Activated T-cell treated with anti-CD3 and anti-CD28 coated beads, Interleukin-2, amount 50 U/mL, for 1 hour (primary cell): ENCODE measurements around the gene JUND.

Experiments
- DNase-seq: peaks from one replicate; pipeline ENCODE4 v3.0.0-alpha.2; 2020

The JUND gene

GRCh38 chr19:18308051-18308947, 26.9 kb upstream of the JUND start:
- no peak for DNase-seq

DNA sequence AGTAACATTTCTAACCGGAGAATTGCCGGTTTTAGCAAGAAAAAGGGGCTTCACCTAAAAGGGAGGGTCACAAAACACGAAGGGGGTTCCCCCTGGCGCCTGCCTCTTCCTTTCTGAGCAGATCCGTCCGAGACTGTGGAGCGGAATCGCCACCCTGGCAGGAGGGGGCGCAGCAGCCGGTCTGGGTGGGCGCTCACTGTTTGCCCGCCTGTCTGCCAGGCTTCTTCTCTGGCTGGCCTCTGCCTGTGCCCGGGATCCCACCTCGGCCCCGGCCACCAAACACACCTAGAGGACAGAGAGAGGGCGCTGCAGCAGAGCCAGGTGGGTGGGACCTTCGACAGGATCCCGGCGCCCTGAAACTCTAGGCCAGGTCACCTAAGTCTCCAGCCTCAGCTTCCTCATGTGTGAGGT, 25.9 kb upstream of the JUND start:
- DNase-seq = no peak

DNA sequence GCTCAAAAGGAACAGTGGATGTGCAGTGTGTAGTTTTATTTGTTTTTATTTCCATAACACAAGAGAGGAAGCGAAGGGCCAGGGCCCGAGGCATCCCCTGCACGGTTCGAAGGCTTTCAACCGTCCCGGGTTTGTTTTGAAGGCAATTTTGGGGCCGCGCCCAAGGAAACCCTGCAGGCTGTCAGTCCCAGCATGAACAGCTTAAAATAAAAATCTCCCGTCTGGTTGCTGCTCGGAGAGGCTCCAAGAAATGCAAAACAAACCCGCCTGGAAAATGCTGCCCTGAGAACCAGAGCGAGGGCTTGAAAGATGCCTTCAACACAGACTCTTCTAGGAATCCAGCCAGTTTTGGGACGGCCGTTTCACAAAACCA, 25.5 kb upstream of the JUND start:
- DNase-seq = peak; percentile 42

DNA sequence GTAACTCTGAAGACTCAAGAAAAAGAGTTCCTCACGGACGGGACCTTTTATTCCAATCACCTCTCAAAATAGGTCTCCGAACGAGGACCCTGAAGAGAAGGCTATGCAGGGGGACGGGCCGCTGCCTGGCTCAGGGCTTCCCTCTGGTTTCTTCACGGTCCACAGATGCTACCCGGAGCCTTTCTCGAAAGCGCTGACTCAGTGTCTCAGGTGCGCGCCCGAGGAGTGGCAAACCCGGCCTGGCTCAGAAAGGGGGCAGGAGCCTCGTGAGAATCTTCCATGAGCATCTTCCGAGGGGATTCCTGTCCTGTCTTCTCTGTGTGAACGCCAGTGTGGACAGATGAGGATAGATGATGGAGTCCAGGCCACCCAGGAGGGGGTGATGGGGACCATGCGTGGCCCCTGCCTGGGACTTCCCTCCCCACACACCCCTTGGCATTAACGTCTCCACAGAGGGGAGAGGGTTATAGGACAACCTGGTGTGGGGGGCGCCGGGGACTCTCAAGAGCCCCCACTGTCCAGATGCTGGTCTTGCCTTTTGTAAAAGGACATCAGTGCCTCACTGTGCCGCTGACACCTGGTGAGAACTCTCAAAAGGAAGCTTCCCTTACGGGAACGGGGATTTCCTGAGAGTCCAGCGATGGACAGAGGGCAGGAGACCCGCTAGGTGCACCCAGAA, 24.9 kb upstream of the JUND start:
- DNase-seq = no peak

DNA sequence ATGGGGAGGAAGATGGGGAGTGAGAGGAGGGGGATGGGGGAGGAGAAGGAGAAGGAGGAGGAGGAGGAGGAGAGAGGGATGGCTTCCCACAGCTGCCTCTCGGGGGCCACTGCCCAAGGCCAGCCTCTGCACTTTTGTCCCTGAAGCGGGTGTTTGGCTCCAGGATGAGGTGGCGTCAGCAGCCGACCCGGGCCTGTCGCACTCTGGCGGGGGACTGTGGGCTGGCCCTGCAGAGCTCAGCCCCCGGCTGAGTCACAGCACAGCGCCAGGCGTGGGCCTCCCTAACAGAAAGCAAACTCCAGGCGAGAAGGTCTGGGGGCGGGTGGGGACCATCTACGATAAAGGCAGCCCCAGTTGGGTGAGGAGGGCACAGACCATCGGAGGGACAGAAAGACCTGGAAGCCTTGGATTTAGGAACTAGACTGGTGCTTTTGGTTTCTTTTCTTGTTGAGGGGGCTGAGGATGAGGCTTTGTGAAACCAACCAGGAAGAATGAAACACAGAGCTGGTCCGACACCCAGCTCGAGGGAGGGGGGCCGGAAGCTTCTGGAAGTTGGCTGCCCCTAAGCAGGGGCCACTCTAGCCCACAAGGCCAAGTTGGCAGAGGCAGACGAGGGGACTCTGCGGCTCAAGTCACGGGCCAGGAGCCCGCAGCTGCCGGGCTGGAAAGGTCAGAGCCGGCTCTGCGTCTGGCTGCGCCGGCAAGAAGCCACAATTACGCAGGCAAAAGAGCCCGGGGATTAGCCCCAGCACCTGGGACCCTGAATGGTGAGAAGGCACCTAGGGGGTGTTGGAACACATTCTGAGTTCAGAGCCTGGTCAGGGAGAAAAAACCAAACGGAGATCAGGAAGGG, 23.3 kb upstream of the JUND start:
- DNase-seq = peak; percentile 86

GRCh38 chr19:18304208-18304457, 22.7 kb upstream of the JUND start:
- DNase-seq = peak; percentile 53

DNA sequence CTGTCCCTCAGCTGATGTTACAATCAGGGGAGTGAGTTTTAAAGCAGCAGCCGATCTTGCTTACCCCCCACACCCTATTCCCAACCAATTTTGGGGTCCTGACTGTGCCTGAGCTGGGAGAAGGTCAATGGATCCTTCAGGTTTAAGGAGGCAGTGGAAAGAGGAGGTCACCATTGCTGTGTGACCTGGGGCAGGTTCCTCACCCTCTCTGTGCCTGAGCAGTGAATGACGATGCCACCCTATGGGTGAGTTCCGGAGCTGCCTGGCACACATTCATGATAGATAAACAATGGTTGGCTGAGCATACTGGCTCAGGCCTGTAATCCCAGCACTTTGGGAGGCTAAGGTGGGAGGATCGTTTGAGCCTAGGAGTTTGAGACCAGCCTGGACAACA, 20.3 kb upstream of the JUND start:
- no peak for DNase-seq

- no peak for DNase-seq
Measured at GRCh38 chr19:18300930-18301717, 19.7 kb upstream of the JUND start.

DNA sequence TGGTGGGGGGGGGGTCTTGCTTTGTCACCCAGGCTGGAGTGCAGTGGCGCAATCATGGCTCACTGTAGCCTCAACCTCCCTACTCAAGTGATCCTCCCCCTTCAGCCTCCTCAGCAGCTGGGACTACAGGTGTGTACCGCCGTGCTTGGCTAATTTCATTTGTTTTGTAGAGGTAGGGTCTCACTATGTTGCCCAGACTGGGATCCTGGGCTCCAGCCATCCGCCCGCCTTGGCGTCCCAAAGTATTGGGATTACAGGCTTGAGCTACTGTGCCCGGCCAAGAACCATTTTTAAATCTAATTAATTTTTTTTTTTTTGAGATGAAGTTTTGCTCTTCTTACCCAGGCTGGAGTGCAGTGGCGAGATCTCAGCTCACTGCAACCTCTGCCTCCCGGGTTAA, 18.2 kb upstream of the JUND start:
- DNase-seq = no peak

GRCh38 chr19:18298601-18299000, 17.2 kb upstream of the JUND start:
- no peak for DNase-seq

- no peak for DNase-seq
Measured at GRCh38 chr19:18297308-18297707, 15.9 kb upstream of the JUND start.

GRCh38 chr19:18295034-18295451, 13.6 kb upstream of the JUND start:
- no peak for DNase-seq

DNA sequence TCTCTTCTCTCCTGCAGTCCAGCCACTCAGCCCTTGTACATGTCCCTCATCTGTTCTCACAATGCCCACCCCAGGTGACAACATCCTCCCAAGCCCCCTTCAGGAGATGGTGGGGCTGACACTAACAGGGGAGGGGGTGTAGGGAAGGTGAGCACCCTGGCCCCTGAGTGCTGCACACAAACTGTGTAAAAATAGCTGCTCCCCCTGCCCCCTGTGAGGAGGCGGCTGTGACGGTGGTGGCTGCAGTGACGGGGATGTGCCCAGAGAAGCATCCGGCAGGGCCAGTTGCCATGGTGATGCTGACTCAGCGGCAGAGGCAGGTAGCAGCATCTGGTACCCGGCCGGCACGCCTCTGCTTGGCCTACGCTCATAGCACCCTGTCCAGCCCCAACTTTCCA, 13.0 kb upstream of the JUND start:
- peak; percentile 91 for DNase-seq

GRCh38 chr19:18293642-18294466, 12.4 kb upstream of the JUND start:
- DNase-seq = no peak

- DNase-seq = peak; percentile 57
Measured at GRCh38 chr19:18292810-18293641, 11.6 kb upstream of the JUND start.

DNA sequence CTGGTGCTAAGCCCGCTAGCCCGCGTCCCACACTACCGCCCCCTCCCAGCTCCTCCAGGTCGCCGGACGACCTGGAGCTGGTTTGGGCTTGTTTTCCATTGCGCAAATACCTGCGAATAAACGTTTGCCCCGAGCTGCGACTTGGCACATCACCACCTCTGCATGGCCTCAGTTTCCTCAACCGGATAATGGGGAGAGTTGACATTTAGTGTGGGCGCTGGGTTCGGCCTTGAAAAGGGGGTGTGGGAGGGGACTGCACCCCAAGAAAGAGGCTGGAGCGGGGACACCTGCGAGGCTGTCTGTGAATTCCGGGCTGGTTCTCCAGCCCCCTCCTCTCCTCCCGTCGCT, 11.0 kb upstream of the JUND start:
- DNase-seq = no peak

GRCh38 chr19:18291590-18292461, 10.4 kb upstream of the JUND start:
- DNase-seq = peak; percentile 79

DNA sequence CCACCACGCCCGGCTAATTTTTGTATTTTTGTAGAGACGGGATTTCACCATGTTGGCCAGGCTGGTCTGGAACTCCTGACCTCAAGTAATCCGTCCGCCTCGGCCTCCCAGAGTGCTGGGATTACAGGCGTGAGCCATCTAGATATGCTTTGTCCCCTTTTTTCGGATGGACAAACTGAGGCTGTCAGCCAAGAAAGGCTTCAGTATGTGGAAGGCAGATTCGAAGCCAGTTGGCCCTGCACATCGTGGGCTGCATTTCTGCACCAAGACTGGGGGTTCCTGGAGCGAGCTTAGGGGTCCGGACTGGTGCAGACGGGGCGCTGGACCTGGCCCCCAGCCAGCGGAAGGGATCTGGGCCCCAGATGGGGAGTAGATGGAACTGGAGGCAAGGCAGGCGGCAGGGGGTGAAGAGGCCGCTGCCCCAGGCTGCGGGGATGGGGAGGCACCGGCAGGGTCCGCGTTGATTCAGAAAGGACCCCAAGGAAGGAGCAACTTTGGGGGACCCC, 9.7 kb upstream of the JUND start:
- no peak for DNase-seq

DNA sequence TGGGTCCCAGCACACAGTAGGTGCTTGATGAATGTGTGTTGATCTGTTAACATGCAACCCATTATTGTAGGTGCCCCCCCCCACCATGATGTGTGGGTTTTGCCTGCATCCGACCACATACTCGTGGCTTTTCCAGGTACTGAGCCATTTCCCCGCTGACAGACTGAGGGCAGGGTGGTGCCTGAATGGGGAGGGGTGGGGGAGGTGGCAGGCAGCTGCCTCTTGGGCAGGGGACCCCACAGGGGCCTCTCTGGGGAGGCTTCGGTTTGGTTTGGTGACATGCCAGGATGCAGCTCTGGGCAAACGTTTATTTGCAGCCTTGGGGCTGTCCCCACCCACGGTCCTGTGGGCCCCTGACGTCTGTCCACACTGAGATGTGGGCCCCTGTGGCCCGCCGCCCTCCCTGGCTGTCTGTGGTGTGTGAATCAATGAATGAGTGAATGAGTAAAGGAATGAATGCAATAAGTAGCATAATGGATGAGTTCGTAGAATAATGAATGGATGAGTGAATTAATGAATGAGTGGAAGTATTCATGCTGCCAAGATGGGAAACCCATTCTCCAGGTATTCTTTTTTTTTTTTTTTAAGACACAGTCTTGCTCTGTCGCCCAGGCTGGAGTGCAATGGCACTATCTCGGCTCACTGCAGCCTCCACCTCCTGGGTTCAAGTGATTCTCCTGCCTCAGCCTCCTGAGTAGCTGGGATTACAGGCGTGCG, 9.0 kb upstream of the JUND start:
- peak; percentile 81 for DNase-seq
